H9 (cell line): Measurements from ENCODE around the gene AIG1. TPM values are rescaled to one million over a fixed set of nuclear protein-coding genes. Genes with fewer than 3 reads are reported as not detected.

Experiments used
- DNase-seq: peaks from one replicate; pipeline ENCODE4 v3.0.0-alpha.2; 2017
- H2AFZ ChIP-seq: one replicate; pipeline ENCODE4 v1.6.1; 2013; ENCODE audit warnings: mild to moderate bottlenecking, low read length, control low read depth, moderate library complexity
- H2AK5ac ChIP-seq: 2 replicates; pipeline ENCODE4 v1.6.1; 2013; ENCODE audit warnings: low read length, control low read depth, mixed read lengths; ENCODE audit not compliant: insufficient read length
- H2BK120ac ChIP-seq: one replicate; pipeline ENCODE4 v1.6.1; 2013; ENCODE audit warnings: low read depth, mild to moderate bottlenecking, low read length, control low read depth, inconsistent platforms; ENCODE audit not compliant: poor library complexity, severe bottlenecking
- H2BK12ac ChIP-seq: 2 replicates; pipeline ENCODE4 v1.6.1; 2013; ENCODE audit warnings: low read length, control low read depth, mixed read lengths, low read depth; ENCODE audit not compliant: insufficient read length
- H2BK15ac ChIP-seq: 2 replicates; pipeline ENCODE4 v1.6.1; 2013; ENCODE audit warnings: low read depth, low read length, control low read depth
- H2BK20ac ChIP-seq: one replicate; pipeline ENCODE4 v1.6.1; 2013; ENCODE audit warnings: low read depth, mild to moderate bottlenecking, low read length, control low read depth, inconsistent platforms; ENCODE audit not compliant: poor library complexity, severe bottlenecking
- H2BK5ac ChIP-seq: 2 replicates; pipeline ENCODE4 v1.6.1; 2013; ENCODE audit warnings: low read length, control low read depth, mixed read lengths; ENCODE audit not compliant: insufficient read length
- H3K14ac ChIP-seq: 2 replicates; pipeline ENCODE4 v1.6.1; 2013; ENCODE audit warnings: low read length, control low read depth; ENCODE audit not compliant: insufficient read depth
- H3K18ac ChIP-seq: 2 replicates; pipeline ENCODE4 v1.6.1; 2013; ENCODE audit warnings: low read depth, mild to moderate bottlenecking, mixed read lengths, low read length, control low read depth; ENCODE audit not compliant: insufficient read length
- H3K23ac ChIP-seq: 2 replicates; pipeline ENCODE4 v1.6.1; 2013; ENCODE audit warnings: low read length, control low read depth, mixed read lengths, low read depth; ENCODE audit not compliant: insufficient read length
- H3K23me2 ChIP-seq: 2 replicates; pipeline ENCODE4 v1.6.1; 2013; ENCODE audit warnings: low read depth, mild to moderate bottlenecking, mixed read lengths, low read length, control low read depth; ENCODE audit not compliant: insufficient read length, poor library complexity, severe bottlenecking
- H3K27ac ChIP-seq: 2 replicates; pipeline ENCODE4 v1.5.1; 2013; ENCODE audit warnings: low read length, control low read depth, mixed read lengths, low read depth; ENCODE audit not compliant: insufficient read length
- H3K27me3 ChIP-seq: 2 replicates; pipeline ENCODE4 v1.6.1; 2013; ENCODE audit warnings: low read length, control low read depth, inconsistent platforms; ENCODE audit not compliant: insufficient read depth
- H3K4ac ChIP-seq: 2 replicates; pipeline ENCODE4 v1.6.1; 2013; ENCODE audit warnings: low read depth, mild to moderate bottlenecking, control low read depth, inconsistent platforms, low read length, moderate library complexity
- H3K4me1 ChIP-seq: 2 replicates; pipeline ENCODE4 v1.6.1; 2013; ENCODE audit warnings: low read length, control low read depth, inconsistent platforms; ENCODE audit not compliant: insufficient read depth
- H3K4me2 ChIP-seq: 2 replicates; pipeline ENCODE4 v1.6.1; 2013; ENCODE audit warnings: low read length, control low read depth, mixed read lengths; ENCODE audit not compliant: insufficient read length, insufficient read depth
- H3K56ac ChIP-seq: 2 replicates; pipeline ENCODE4 v1.6.1; 2013; ENCODE audit warnings: low read depth, mild to moderate bottlenecking, mixed read lengths, low read length, control low read depth; ENCODE audit not compliant: insufficient read length
- H3K79me1 ChIP-seq: 2 replicates; pipeline ENCODE4 v1.6.1; 2013; ENCODE audit warnings: low read depth, mild to moderate bottlenecking, moderate library complexity, low read length, control low read depth, inconsistent platforms; ENCODE audit not compliant: insufficient read depth, poor library complexity, severe bottlenecking
- H3K79me2 ChIP-seq: 2 replicates; pipeline ENCODE4 v1.6.1; 2013; ENCODE audit warnings: low read length, control low read depth, inconsistent platforms; ENCODE audit not compliant: insufficient read depth
- H3K9ac ChIP-seq: 2 replicates; pipeline ENCODE4 v1.6.1; 2013; ENCODE audit warnings: low read length, control low read depth, mixed read lengths; ENCODE audit not compliant: insufficient read length; ENCODE audit errors: extremely low read depth
- H3K9me3 ChIP-seq: one replicate; pipeline ENCODE4 v1.6.1; 2013; ENCODE audit warnings: low read depth, low read length, inconsistent platforms; ENCODE audit not compliant: control insufficient read depth
- H3T11ph ChIP-seq: one replicate; pipeline ENCODE4 v1.6.1; 2013; ENCODE audit warnings: mild to moderate bottlenecking, low read length, control low read depth, inconsistent platforms
- H4K20me1 ChIP-seq: one replicate; pipeline ENCODE4 v1.6.1; 2013; ENCODE audit not compliant: control insufficient read depth, insufficient read length, insufficient read depth
- H4K5ac ChIP-seq: 2 replicates; pipeline ENCODE4 v1.6.1; 2013; ENCODE audit warnings: low read depth, mild to moderate bottlenecking, mixed read lengths, low read length, control low read depth; ENCODE audit not compliant: insufficient read length
- H4K8ac ChIP-seq: replicated peaks from 2 replicates; pipeline ENCODE4 v1.6.1; 2013; ENCODE audit warnings: low read length, control low read depth, mixed read lengths, low read depth; ENCODE audit not compliant: insufficient read length
- H4K91ac ChIP-seq: 2 replicates; pipeline ENCODE4 v1.6.1; 2013; ENCODE audit warnings: low read depth, mild to moderate bottlenecking, moderate library complexity, mixed read lengths, low read length, control low read depth; ENCODE audit not compliant: insufficient read length
- H3K27ac Mint-ChIP-seq, 3 experiments: 2 replicates in 2 of 3; 3 replicates in 1 of 3; pipeline ENCODE4 v1.8.0; 2020 to 2021; ENCODE audit warnings: mixed read lengths in 3 of 3, mild to moderate bottlenecking in 1 of 3, moderate library complexity in 1 of 3
- H3K27me3 Mint-ChIP-seq: 2 replicates; pipeline ENCODE4 v1.8.0; 2021; ENCODE audit warnings: low read depth, mild to moderate bottlenecking, moderate library complexity, mixed read lengths
- H3K36me3 Mint-ChIP-seq, 3 experiments: 2 replicates in 2 of 3; 3 replicates in 1 of 3; pipeline ENCODE4 v1.8.0; 2020 to 2021; ENCODE audit warnings: low read depth in 3 of 3, mixed read lengths in 3 of 3; ENCODE audit not compliant: insufficient read depth in 1 of 3
- H3K4me1 Mint-ChIP-seq, 2 experiments: 2 replicates each; pipeline ENCODE4 v1.8.0; 2020; ENCODE audit warnings: mixed read lengths in 2 of 2
- H3K4me3 Mint-ChIP-seq, 2 experiments: 2 replicates in 1 of 2; 3 replicates in 1 of 2; pipeline ENCODE4 v1.8.0; 2020 to 2021; ENCODE audit warnings: mild to moderate bottlenecking in 2 of 2, mixed read lengths in 2 of 2, moderate library complexity in 1 of 2
- H3K9me3 Mint-ChIP-seq, 2 experiments: 2 replicates in 1 of 2; 3 replicates in 1 of 2; pipeline ENCODE4 v1.8.0; 2020; ENCODE audit warnings: mild to moderate bottlenecking in 2 of 2, mixed read lengths in 2 of 2, moderate library complexity in 1 of 2
- CTCF ChIP-seq: fragments of 200-600 bp; sonication (generic); conservative IDR thresholded peaks from 3 replicates; pipeline ENCODE4 v1.8.0; 2021; ENCODE audit warnings: antibody characterized with exemption, mild to moderate bottlenecking
- WGBS: extraction: QIAGEN DNeasy Blood & Tissue Kit; methylation state at CpG from one replicate; pipeline ENCODE4 v1.1.7; 2013; ENCODE audit warnings: missing lambda C conversion rate, low lambda C conversion rate, mixed read lengths; ENCODE audit not compliant: insufficient read length; ENCODE audit errors: extremely low coverage; 5-methylcytosine and 5-hydroxymethylcytosine counted together
- total RNA-seq: library from RNA; stranded (reverse); gene quantifications from 2 replicates; pipeline ENCODE4 v1.2.1, GENCODE V29; 2021

The AIG1 gene
- total RNA-seq, 1 experiment from 2014 or later: 44.6 TPM

- Histone ChIP-seq H3K79me1 (no peaks in the 10 kb centered on the region), H2BK5ac (no peak overlapping the region), H3K9ac (no peak overlapping the region), H3K4me2 (no peak overlapping the region), H3K14ac (no peak overlapping the region), H2BK120ac (no peak overlapping the region), H3K9me3 (no peaks in the 10 kb centered on the region), H4K8ac (no peak overlapping the region), H4K91ac (no peak overlapping the region), H2AK5ac (no peak overlapping the region), H3K56ac (no peak overlapping the region), H3K27me3 (no peaks in the 10 kb centered on the region), H3K23ac (no peak overlapping the region), H4K20me1 (no peaks in the 10 kb centered on the region), H2BK12ac (no peak overlapping the region), H2BK15ac (no peak overlapping the region), H2AFZ (no peak overlapping the region), H3K18ac (no peak overlapping the region), H2BK20ac (no peak overlapping the region), H3K4ac (no peak overlapping the region), H3T11ph (no peak overlapping the region), H4K5ac (no peak overlapping the region), H3K27ac (no peak overlapping the region), H3K23me2 (no peaks in the 10 kb centered on the region), H3K79me2 (no peaks in the 10 kb centered on the region), H3K4me1 (peaks cover 6% of the 10 kb centered on the region; the same call in 1 of the 2 replicates)
- peaks cover 2 to 22% (median 7%) of the 10 kb centered on the region in 3 experiments; a peak in 5 of 7 replicates for H3K36me3 Mint-ChIP-seq
- no peak for TF ChIP-seq CTCF
- no peak for DNase-seq
- H3K9me3 Mint-ChIP-seq: peaks cover 4 to 14% of the 10 kb centered on the region in 2 experiments
- no CpG with 5 or more reads among the region's 2 CpGs for WGBS
- H3K27ac Mint-ChIP-seq: no peak overlapping the region
- peaks cover 23 to 32% of the 10 kb centered on the region in 2 experiments for H3K4me1 Mint-ChIP-seq
- no peak overlapping the region for H3K4me3 Mint-ChIP-seq
- no peaks in the 10 kb centered on the region for H3K27me3 Mint-ChIP-seq
These were observed 202.2 kb downstream of the AIG1 start for GRCh38 chr6:143262859-143263258.
